Activated T-cell treated with anti-CD3 and anti-CD28 coated beads, Interleukin-2, amount 50 U/mL, for 1 hour (primary cell): ENCODE measurements around the gene ZNF862.

Source experiments
- DNase-seq: peaks from one replicate; pipeline ENCODE4 v3.0.0-alpha.2; 2020

ZNF862 gene

GRCh38 chr7:149849174-149849573 lies 11.0 kb downstream of the ZNF862 start:
- DNase-seq, result no peak

DNA sequence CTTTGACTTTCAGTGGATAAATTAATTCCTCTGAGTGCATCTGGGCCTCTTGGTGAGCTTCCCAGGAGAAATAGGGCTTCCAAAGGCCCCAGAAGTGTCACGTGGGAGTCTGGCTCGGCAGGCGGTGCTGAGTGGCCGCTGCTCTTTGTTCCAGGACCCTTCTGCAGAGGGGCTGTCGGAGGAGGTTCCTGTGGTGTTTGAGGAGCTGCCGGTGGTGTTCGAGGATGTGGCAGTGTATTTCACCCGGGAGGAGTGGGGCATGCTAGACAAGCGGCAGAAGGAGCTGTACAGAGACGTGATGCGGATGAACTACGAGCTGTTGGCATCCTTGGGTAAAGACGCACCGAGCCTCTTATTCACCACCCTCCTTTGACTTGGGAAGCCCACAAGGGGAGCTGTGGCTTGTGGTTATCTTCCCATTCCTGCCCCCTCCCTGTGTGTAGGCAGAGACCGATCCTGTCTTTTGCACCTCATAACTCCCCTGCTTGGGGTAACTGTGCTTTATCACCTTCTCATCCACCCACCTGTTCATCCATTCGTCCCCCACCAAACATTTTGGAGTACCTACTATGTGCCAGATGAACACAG lies 11.9 kb downstream of the ZNF862 start:
- DNase-seq, result no peak

- DNase-seq, result no peak
Measured at GRCh38 chr7:149850716-149851115, 12.5 kb downstream of the ZNF862 start.

DNA sequence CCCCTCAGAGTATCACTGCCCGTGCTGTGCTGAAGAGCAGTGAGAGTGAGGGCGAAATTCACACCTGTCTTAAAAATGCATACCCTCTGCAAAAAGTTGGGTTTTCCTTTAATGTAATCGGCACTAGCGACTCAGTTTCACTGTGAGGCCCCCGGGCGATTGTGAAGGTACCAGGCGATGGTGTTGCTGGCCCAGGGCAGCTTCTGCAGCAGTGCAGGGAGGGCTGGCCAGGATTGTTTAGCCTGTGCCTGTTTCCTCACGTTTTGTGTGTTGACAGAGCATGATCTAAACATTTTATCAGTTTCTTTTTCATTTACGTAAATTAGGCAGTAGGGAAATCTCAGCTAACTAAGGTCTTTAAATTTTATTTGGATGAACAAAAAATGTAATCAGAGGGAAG lies 13.3 kb downstream of the ZNF862 start:
- DNase-seq, result no peak

- DNase-seq, result no peak
Measured at GRCh38 chr7:149853157-149853556, 15.0 kb downstream of the ZNF862 start.

DNA sequence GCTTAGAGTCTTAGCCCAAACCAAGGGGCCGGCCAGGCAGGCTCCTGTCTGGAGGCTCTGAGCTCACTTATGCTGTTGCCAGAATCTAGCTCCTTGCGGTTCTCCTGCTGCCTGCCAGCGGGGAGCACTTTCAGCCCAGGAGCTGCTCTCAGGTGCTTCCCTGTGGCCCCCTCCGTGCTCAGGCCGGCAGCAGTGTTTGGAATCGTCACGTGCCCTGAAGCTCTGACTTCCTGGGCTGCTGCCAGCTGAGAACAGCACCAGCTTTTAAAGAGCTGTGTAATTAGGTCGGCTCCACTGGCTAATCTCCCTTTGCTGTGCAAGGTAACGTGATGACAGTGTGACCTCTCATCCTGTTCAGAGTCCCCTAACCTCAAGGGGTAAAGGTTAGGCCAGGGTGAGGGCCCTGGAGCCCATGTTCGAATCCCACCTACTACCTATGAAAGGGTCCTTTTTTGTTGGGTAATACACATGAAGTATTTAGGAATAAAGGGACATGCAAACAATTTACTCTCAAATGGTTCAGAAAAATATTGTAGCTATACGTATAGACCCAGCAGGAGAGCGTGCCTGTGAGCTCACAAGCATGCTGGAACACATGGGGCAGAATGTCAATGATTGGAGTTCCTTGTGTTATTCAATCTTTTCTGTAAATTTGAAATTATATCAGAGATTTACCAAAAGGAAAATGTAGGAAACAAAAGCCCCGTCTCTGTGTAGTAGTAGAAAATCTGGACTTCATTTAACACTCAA lies 16.6 kb downstream of the ZNF862 start:
- DNase-seq, result no peak

GRCh38 chr7:149855361-149856305 lies 17.5 kb downstream of the ZNF862 start:
- DNase-seq, result no peak

- no peak for DNase-seq
Measured at GRCh38 chr7:149856583-149856982, 18.4 kb downstream of the ZNF862 start.

DNA sequence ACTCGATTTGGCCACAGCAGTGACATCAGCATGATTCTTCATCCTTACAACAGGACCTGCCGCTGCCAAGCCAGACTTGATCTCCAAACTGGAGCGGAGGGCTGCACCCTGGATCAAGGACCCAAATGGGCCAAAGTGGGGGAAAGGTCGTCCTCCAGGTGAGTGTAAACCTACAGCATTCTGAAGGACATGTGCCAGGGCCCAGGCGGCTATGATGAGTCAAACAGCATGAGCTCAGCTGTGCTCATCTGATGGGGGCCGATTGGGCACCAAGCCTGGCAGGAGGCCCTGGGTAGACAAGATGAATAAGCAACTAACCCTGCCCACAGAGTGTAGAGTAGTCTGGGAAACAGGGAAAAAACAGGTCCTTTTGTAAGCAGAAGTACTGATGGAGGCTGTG lies 21.2 kb downstream of the ZNF862 start:
- DNase-seq, result no peak

DNA sequence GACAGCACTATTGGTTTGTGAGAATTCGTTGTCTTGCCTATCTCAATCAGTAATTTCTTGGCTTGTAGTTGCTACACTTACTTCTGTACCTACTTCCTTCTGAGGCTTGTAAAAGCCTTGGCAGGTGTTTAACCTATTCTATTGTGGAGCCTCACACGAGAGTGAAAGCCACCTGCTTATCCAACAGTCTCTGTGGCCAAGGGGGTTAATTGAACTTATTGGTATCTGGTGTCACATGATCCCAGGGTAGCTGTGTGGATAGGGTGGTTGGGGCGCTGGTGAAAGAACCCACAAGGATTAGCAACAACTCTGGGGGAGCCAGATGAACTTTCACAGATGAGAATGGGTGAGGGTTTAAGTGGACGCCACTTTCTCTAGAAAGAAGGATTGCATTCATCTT lies 21.7 kb downstream of the ZNF862 start:
- no peak for DNase-seq

DNA sequence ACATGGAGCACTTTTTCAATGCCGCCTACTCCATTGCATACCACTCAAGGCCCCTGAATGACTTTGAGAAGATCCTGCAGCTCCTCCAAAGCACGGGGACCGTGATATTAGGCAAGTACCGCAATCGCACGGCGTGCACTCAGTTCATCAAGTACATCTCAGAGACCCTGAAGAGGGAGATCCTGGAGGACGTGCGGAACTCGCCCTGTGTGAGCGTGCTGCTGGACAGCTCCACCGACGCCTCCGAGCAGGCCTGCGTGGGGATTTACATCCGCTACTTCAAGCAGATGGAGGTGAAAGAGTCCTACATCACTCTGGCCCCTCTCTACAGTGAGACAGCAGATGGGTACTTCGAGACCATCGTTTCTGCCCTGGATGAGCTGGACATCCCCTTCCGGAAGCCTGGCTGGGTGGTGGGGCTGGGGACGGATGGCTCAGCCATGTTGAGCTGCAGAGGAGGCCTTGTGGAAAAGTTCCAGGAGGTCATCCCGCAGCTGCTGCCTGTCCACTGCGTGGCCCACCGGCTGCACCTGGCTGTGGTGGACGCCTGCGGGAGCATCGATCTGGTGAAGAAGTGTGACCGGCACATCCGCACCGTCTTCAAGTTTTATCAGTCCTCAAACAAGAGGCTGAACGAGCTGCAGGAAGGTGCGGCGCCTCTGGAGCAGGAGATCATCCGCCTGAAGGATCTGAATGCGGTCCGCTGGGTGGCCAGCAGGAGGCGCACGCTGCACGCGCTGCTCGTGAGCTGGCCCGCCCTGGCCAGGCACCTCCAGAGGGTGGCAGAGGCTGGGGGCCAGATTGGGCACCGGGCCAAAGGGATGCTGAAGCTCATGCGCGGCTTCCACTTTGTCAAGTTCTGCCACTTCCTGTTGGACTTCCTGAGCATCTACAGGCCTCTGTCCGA lies 22.9 kb downstream of the ZNF862 start:
- no peak for DNase-seq

GRCh38 chr7:149861728-149862045 lies 23.5 kb downstream of the ZNF862 start:
- no peak for DNase-seq

- no peak for DNase-seq
Measured at GRCh38 chr7:149862156-149862555, 24.0 kb downstream of the ZNF862 start.

- no peak for DNase-seq
Measured at GRCh38 chr7:149863500-149863899, 25.3 kb downstream of the ZNF862 start.

DNA sequence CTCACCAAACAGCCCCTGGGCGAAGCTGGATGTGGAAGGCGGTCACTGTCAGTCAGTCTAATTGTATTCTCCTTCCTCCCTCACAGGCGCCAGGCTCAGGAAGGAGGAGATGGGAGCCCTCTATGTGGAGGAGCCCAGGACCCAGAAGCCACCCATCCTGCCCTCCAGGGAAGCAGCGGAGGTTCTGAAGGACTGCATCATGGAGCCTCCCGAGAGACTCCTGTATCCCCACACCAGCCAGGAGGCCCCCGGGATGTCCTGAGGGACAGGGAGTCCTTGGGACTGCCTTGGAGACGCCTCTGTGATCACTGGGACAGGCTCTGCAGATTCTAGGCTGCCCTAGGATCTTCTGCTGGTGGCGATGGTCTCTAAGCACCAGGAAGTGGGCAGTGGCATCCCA lies 25.8 kb downstream of the ZNF862 start:
- no peak for DNase-seq

- DNase-seq, result no peak
Measured at GRCh38 chr7:149864751-149865150, 26.6 kb downstream of the ZNF862 start.

DNA sequence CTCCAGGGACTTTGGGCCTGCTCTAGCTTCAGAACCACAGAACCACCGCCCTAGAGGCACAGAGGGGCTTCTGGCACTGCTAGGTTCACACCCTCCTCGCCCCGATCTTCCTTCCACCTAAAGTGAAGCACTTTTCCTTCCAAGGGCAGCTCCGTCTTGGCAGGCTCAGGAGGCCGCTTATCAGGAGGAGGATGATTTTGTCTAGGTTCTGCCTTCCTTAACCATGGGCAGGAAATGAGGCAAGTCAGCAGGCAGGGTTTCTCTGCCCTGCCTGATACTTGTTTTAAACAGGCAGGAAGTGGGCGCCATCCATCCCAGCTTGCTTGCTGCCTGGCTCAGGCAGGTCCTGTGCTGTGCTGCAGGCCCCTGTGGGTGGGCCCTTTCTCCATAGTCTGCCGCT lies 27.3 kb downstream of the ZNF862 start:
- DNase-seq, result peak; percentile 62

GRCh38 chr7:149866139-149866778 lies 28.1 kb downstream of the ZNF862 start:
- DNase-seq, result no peak

DNA sequence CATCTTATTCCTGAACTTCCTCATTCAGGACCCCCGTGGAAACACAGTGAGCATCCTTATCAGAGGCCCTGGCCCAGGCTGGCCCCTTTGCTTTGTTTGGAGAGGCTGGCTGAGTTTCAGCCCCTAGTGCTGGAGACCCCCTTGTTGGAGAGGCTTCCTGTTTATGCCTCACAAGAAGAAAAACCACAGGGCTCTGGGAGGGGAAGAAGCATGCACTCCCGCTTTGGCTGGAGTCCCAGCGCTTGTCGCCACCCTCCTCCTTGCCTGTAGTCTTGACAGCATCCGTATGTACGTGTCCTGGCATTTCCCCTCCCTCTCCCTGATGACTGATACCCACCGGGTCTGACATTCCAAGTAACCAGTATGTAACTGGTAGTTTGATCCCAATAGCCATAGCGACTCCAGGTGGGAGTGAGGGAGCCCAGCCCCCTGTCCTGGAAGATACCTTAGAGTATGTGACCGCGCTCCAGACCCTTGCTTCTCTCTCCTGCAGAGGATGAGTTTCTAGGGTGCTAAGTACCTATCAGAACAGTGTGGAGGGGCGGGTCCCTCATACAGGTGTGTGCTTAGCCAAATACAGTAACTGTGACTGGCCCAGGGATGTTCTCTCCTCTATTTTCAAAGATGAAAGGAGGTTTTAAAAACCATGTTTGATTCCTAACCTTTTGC lies 28.7 kb downstream of the ZNF862 start:
- no peak for DNase-seq

DNA sequence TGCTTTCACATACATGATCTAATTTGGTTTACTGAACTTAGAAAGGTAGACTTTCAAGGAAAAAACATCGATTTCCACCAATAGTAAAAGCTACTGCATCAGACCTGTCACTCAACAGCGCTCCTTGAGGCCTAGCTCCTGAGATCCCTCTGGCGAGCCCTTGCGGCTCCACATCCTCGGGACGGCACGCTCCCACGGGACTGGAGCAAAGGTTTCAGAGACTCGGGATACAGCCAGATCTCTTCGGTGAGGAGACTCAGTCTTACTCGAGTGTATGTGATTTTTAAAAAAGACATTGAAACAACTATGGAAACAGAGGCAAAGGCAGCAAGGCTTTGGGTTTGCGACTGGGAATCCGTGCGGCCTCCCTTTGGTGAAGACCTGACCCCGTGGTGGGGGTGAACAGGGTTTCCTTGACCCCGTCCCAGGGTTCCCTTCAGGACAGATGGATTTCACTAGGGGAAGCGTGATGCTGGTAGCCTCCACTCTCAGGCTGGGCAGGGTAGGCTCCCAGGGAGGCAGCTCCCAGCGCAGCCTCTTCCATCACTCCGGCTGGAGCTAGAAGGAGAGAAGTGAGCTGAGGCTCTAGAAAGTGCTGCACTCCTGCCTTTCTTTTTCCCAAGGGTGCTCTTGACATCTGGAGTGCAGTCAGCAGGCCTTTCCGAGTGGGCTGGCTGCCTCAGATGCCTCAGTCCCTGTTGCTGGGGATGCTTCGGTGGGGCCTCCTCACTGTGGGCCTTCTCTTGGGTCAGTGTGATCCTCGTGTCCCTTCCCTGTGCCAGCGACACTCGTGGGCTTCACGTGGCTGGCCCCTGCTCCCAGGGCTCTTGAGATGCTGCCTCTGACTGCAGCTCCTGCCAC lies 29.8 kb downstream of the ZNF862 start:
- DNase-seq, result no peak
